Right lung (tissue), 5 donors: ENCODE results near the gene UGT1A4. TPM values are rescaled to one million over a fixed set of nuclear protein-coding genes. Genes with fewer than 3 reads are reported as not detected.
A peak's percentile ranks its signal among the peaks of the same experiment; 100 is the strongest.

ENCODE experiments used
- DNase-seq, 2 donors: peaks; one replicate each; pipeline ENCODE4 v3.0.0-alpha.2; 2013
- polyA plus RNA-seq, 5 donors: library from polyadenylated mRNA; unstranded; fragments of 120-200 nt; gene quantifications; one replicate each; pipeline versions ENCODE4 v1.2.1 to v1.2.3, GENCODE V29; 2013; ENCODE audit warnings: inconsistent platforms in 1 of 5, low replicate concordance in 1 of 5; ENCODE audit not compliant: insufficient read length in 5 of 5, insufficient read depth in 1 of 5

UGT1A4 gene
- polyA plus RNA-seq, 5 donors = not detected

- no peak for DNase-seq
Observed at GRCh38 chr2:233780771-233781170, 62.2 kb downstream of the UGT1A4 start.

GRCh38 chr2:233789554-233789953 lies 71.0 kb downstream of the UGT1A4 start:
- DNase-seq = no peak

GRCh38 chr2:233791151-233791882 lies 72.8 kb downstream of the UGT1A4 start:
- DNase-seq = no peak

GRCh38 chr2:233791883-233792329 lies 73.4 kb downstream of the UGT1A4 start:
- DNase-seq = no peak

- no peak for DNase-seq
Observed at GRCh38 chr2:233792720-233793119, 74.2 kb downstream of the UGT1A4 start.

- peak; percentile 25 to 26 for DNase-seq
Observed at GRCh38 chr2:233793465-233794127, 75.1 kb downstream of the UGT1A4 start.

- DNase-seq = no peak
Observed at GRCh38 chr2:233794128-233794658, 75.7 kb downstream of the UGT1A4 start.

- no peak for DNase-seq
Observed at GRCh38 chr2:233795735-233796171, 77.2 kb downstream of the UGT1A4 start.

- DNase-seq = no peak
Observed at GRCh38 chr2:233796254-233796653, 77.7 kb downstream of the UGT1A4 start.

GRCh38 chr2:233798335-233799086 lies 80.0 kb downstream of the UGT1A4 start:
- no peak for DNase-seq

- DNase-seq = no peak
Observed at GRCh38 chr2:233799087-233799665, 80.6 kb downstream of the UGT1A4 start.

GRCh38 chr2:233799716-233800115 lies 81.2 kb downstream of the UGT1A4 start:
- no peak for DNase-seq

GRCh38 chr2:233800208-233800607 lies 81.7 kb downstream of the UGT1A4 start:
- no peak for DNase-seq

- DNase-seq = no peak
Observed at GRCh38 chr2:233801357-233802131, 83.0 kb downstream of the UGT1A4 start.

- DNase-seq = no peak
Observed at GRCh38 chr2:233802132-233802815, 83.7 kb downstream of the UGT1A4 start.

GRCh38 chr2:233803292-233803911 lies 84.9 kb downstream of the UGT1A4 start:
- DNase-seq = no peak

- DNase-seq = no peak
Observed at GRCh38 chr2:233803994-233804393, 85.5 kb downstream of the UGT1A4 start.

GRCh38 chr2:233807215-233807865 lies 88.8 kb downstream of the UGT1A4 start:
- DNase-seq = no peak
